ENCODE data around the gene KCTD15.

Gene KCTD15

GRCh38 chr19:33849551-33850147 lies 53.0 kb downstream of the KCTD15 start:
- DNase-seq (ENCODE audit: low read depth, low spot score), result no peak

GRCh38 chr19:33859016-33859415 lies 62.3 kb downstream of the KCTD15 start:
- DNase-seq (ENCODE audit: low read depth, low spot score), result no peak

GRCh38 chr19:33860312-33861090 lies 63.8 kb downstream of the KCTD15 start:
- DNase-seq (ENCODE audit: low read depth, low spot score), result no peak

- DNase-seq (ENCODE audit: low read depth, low spot score), result no peak
Measured at GRCh38 chr19:33861950-33862349, 65.3 kb downstream of the KCTD15 start.

- DNase-seq (ENCODE audit: low read depth, low spot score), result no peak
Measured at GRCh38 chr19:33862981-33863380, 66.3 kb downstream of the KCTD15 start.

- DNase-seq (ENCODE audit: low read depth, low spot score), result no peak
Measured at GRCh38 chr19:33863436-33863835, 66.8 kb downstream of the KCTD15 start.

GRCh38 chr19:33864311-33864850 lies 67.7 kb downstream of the KCTD15 start:
- no peak for DNase-seq (ENCODE audit: low read depth, low spot score)

- no peak for DNase-seq (ENCODE audit: low read depth, low spot score)
Measured at GRCh38 chr19:33865306-33865705, 68.6 kb downstream of the KCTD15 start.
